Middle frontal gyrus (tissue), 1 donor: ENCODE measurements around the gene RFT1.

Experiments used
- DNase-seq: peaks from one replicate; pipeline ENCODE4 v3.0.0-alpha.2; 2015; ENCODE audit warnings: low spot score; ENCODE audit errors: extremely low spot score

RFT1 gene

GRCh38 chr3:53092216-53092615 lies 38.0 kb downstream of the RFT1 start:
- no peak for DNase-seq

GRCh38 chr3:53091011-53091410 lies 39.2 kb downstream of the RFT1 start:
- no peak for DNase-seq

- DNase-seq, result no peak
These were observed 40.7 kb downstream of the RFT1 start for GRCh38 chr3:53089511-53089910.

- DNase-seq, result no peak
These were observed 44.8 kb downstream of the RFT1 start for GRCh38 chr3:53085476-53085875.

GRCh38 chr3:53084310-53085001 lies 45.8 kb downstream of the RFT1 start:
- no peak for DNase-seq

GRCh38 chr3:53083949-53084309 lies 46.3 kb downstream of the RFT1 start:
- DNase-seq, result no peak

- DNase-seq, result no peak
These were observed 46.7 kb downstream of the RFT1 start for GRCh38 chr3:53083521-53083920.

- no peak for DNase-seq
These were observed 47.5 kb downstream of the RFT1 start for GRCh38 chr3:53082736-53083135.

- no peak for DNase-seq
These were observed 48.9 kb downstream of the RFT1 start for GRCh38 chr3:53081318-53081717.

GRCh38 chr3:53080612-53081205 lies 49.5 kb downstream of the RFT1 start:
- no peak for DNase-seq

GRCh38 chr3:53079791-53080555 lies 50.3 kb downstream of the RFT1 start:
- no peak for DNase-seq

- DNase-seq, result no peak
These were observed 51.1 kb downstream of the RFT1 start for GRCh38 chr3:53079147-53079546.

- no peak for DNase-seq
These were observed 51.6 kb downstream of the RFT1 start for GRCh38 chr3:53078656-53079055.

- no peak for DNase-seq
These were observed 52.6 kb downstream of the RFT1 start for GRCh38 chr3:53077476-53078220.

GRCh38 chr3:53075743-53076140 lies 54.5 kb downstream of the RFT1 start:
- no peak for DNase-seq

- no peak for DNase-seq
These were observed 55.2 kb downstream of the RFT1 start for GRCh38 chr3:53074761-53075742.

- DNase-seq, result no peak
These were observed 55.9 kb downstream of the RFT1 start for GRCh38 chr3:53074366-53074696.

GRCh38 chr3:53073553-53074365 lies 56.5 kb downstream of the RFT1 start:
- no peak for DNase-seq

GRCh38 chr3:53072653-53073552 lies 57.3 kb downstream of the RFT1 start:
- no peak for DNase-seq
